GM19238 (cell line): ENCODE data around the gene DGKH.

ENCODE experiments used
- DNase-seq: peaks from one replicate; pipeline ENCODE4 v3.0.0; 2011; ENCODE audit warnings: low spot score; ENCODE audit not compliant: insufficient read length

Gene DGKH

GRCh38 chr13:42048342-42048683 is at the start of gene DGKH:
Gene DGKH, plus strand, starts transcription at chr13:42048648. Its CDS starts 126 bp downstream, at chr13:42048774.
- DNase-seq, result peak; percentile 34

GRCh38 chr13:42000846-42001245 is 47.6 kb upstream of the DGKH start:
- DNase-seq, result no peak

- no peak for DNase-seq
Measured at GRCh38 chr13:42001580-42001979, 46.9 kb upstream of the DGKH start.

- no peak for DNase-seq
Measured at GRCh38 chr13:42002066-42002465, 46.4 kb upstream of the DGKH start.

- DNase-seq, result no peak
Measured at GRCh38 chr13:42007844-42008243, 40.6 kb upstream of the DGKH start.

GRCh38 chr13:42009057-42009456 is 39.4 kb upstream of the DGKH start:
- DNase-seq, result no peak

GRCh38 chr13:42011601-42012350 is 36.7 kb upstream of the DGKH start:
- no peak for DNase-seq

GRCh38 chr13:42014119-42014518 is 34.3 kb upstream of the DGKH start:
- DNase-seq, result no peak

- DNase-seq, result no peak
Measured at GRCh38 chr13:42017264-42017663, 31.2 kb upstream of the DGKH start.

- DNase-seq, result no peak
Measured at GRCh38 chr13:42021851-42022250, 26.6 kb upstream of the DGKH start.

- no peak for DNase-seq
Measured at GRCh38 chr13:42022336-42022735, 26.1 kb upstream of the DGKH start.

GRCh38 chr13:42022796-42023493 is 25.5 kb upstream of the DGKH start:
- no peak for DNase-seq

- no peak for DNase-seq
Measured at GRCh38 chr13:42027286-42027685, 21.2 kb upstream of the DGKH start.

- no peak for DNase-seq
Measured at GRCh38 chr13:42028113-42028799, 20.2 kb upstream of the DGKH start.

- no peak for DNase-seq
Measured at GRCh38 chr13:42035905-42036521, 12.4 kb upstream of the DGKH start.

- DNase-seq, result no peak
Measured at GRCh38 chr13:42036711-42037110, 11.7 kb upstream of the DGKH start.

- no peak for DNase-seq
Measured at GRCh38 chr13:42038661-42039456, 9.6 kb upstream of the DGKH start.

GRCh38 chr13:42039457-42039945 is 8.9 kb upstream of the DGKH start:
- DNase-seq, result peak; percentile 8

- peak; percentile 97 for DNase-seq
Measured at GRCh38 chr13:42039946-42040729, 8.3 kb upstream of the DGKH start.

- no peak for DNase-seq
Measured at GRCh38 chr13:42040730-42041010, 7.8 kb upstream of the DGKH start.
